Epithelial cell of esophagus (primary cell): ENCODE results near the gene ZNF784.

Experiments
- DNase-seq: peaks from one replicate; pipeline ENCODE4 v3.0.0; 2010; ENCODE audit warnings: low read depth
- H3K4me3 ChIP-seq: 2 replicates; pipeline ENCODE4 v1.5.1; 2011; ENCODE audit warnings: mild to moderate bottlenecking, low read length, control low read depth
- CTCF ChIP-seq: IDR thresholded peaks from 2 replicates; pipeline ENCODE4 v1.5.1; 2011; ENCODE audit warnings: low read depth, mild to moderate bottlenecking, low read length, control low read depth, inconsistent platforms; ENCODE audit not compliant: insufficient read depth; ENCODE audit errors: missing control alignments

Gene ZNF784

GRCh38 chr19:55663846-55664536 lies 39.6 kb upstream of the ZNF784 start:
- no peak for TF ChIP-seq CTCF
- DNase-seq: no peak
- no peak overlapping the region for H3K4me3 ChIP-seq

- no peak for DNase-seq
- no peak overlapping the region for H3K4me3 ChIP-seq
- TF ChIP-seq CTCF: no peak
Measured at GRCh38 chr19:55661826-55662225, 37.5 kb upstream of the ZNF784 start.

DNA sequence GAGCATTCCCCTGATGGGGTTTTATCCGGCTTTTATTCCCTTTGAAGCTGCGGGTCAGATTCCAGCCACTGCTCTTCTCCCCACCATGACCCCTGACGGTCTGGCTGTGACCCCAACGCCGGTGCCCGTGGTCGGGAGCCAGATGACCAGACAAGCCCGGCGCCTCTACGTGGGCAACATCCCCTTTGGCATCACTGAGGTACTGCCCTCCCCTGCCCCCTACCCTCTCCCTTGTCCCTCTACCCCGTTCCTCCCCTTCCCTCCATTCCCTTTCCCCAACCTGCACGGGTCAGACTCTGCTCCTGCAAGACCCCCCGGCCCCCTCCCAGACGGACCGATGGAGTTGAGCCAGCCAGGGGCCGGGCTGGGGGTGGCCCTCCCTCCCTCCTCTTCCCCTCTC lies 36.6 kb upstream of the ZNF784 start:
- no peak for TF ChIP-seq CTCF
- no peak for DNase-seq
- no peak overlapping the region for H3K4me3 ChIP-seq

DNA sequence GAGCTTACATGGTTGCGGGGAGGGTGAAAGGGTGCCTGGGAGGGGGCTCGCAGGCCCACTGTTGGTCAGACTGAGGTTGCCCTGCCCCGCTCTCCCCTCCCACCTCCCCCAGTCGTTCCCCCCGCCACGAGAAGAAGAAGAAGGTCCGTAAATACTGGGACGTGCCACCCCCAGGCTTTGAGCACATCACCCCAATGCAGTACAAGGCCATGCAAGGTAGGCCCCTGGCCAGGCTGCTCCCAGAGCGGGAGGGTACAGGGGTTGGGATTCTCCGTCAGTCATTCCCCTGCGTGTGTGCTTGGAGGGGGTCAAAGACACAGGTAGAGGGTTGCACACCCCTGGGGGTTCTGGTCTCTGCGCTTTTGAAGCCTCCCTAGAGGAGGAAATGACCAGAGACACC lies 36.0 kb upstream of the ZNF784 start:
- H3K4me3 ChIP-seq: no peak overlapping the region
- no peak for DNase-seq
- no peak for TF ChIP-seq CTCF

DNA sequence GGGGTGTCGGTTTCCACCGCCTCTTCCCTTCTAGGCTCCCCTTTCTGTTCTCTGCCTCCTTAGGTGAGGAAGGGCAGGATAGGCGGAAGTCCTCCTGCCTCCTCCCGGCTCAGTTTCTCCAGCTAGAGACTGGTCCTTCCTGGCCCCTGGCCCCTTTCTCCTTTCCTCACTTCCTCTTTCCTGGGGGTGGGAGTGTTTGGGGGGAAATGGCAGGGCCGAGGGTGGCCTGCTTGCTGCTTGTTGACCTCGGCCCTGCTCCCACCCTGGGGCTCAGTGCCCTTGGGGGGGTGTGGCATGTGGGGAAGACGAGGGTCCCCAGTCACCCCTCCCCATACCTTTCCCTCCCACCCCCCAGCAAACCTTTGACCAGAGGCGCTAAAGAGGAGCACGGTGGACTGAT lies 35.5 kb upstream of the ZNF784 start:
- no peak for DNase-seq
- no peak overlapping the region for H3K4me3 ChIP-seq
- TF ChIP-seq CTCF: no peak

- no peak overlapping the region for H3K4me3 ChIP-seq
- DNase-seq: no peak
- no peak for TF ChIP-seq CTCF
Measured at GRCh38 chr19:55658846-55659459, 34.6 kb upstream of the ZNF784 start.
